ENCODE results near the gene PDE8A. TPM values are rescaled to one million over a fixed set of nuclear protein-coding genes. Genes with fewer than 3 reads are reported as not detected.

The PDE8A gene
- total RNA-seq, 1 donor, result 26.2 TPM

- TF ChIP-seq, protein P1, sequence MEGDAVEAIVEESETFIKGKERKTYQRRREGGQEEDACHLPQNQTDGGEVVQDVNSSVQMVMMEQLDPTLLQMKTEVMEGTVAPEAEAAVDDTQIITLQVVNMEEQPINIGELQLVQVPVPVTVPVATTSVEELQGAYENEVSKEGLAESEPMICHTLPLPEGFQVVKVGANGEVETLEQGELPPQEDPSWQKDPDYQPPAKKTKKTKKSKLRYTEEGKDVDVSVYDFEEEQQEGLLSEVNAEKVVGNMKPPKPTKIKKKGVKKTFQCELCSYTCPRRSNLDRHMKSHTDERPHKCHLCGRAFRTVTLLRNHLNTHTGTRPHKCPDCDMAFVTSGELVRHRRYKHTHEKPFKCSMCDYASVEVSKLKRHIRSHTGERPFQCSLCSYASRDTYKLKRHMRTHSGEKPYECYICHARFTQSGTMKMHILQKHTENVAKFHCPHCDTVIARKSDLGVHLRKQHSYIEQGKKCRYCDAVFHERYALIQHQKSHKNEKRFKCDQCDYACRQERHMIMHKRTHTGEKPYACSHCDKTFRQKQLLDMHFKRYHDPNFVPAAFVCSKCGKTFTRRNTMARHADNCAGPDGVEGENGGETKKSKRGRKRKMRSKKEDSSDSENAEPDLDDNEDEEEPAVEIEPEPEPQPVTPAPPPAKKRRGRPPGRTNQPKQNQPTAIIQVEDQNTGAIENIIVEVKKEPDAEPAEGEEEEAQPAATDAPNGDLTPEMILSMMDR (IDR thresholded peaks at IDR 0.05; ENCODE audit: insufficient read depth, low read length), result no peak
- no peak for DNase-seq (ENCODE audit: low read depth)
- H3K4me3 ChIP-seq (ENCODE audit: low read depth, low read length), result no peak overlapping the region
Measured at GRCh38 chr15:85036716-85037115, 55.1 kb downstream of the PDE8A start.

DNA sequence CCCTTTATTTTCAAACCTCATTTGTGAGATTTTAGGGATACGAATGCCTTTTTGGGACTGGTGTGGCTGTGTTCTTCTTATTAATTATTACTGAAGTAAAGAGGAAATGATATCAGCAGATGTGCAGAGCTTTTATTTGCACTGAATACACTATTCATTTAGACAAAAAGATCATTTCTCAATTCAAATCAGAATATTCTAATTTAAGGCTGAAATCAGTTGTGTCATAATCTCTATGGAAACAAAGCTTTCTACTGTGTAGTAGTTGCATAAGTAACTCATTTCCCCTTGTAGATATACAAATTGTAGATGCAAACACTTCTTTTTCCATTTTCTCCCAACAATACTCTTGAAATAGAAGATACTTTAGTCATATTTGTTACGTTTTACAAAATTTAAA lies 56.0 kb downstream of the PDE8A start:
- no peak overlapping the region for H3K4me3 ChIP-seq (ENCODE audit: low read depth, low read length)
- TF ChIP-seq, protein P1 (IDR thresholded peaks at IDR 0.05; ENCODE audit: insufficient read depth, low read length), result no peak
- no peak for DNase-seq (ENCODE audit: low read depth)

DNA sequence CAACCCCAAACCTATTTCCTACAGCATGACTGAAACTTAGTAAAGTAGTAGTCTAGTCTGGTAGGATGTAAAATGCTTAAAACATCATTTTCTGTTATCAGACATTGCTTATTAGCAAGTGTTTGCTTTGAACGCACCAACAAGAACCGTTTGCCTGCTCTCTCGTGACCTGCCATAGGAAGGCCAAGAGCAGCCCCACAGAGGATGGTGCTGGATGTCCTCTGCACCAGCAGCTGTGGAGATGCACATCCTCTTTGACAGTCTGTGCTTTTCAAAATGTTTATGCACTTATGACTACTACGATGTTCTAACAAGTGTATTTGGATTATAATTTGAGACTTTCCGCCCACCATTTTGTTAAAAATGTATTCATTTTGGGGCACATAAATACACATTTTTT lies 59.6 kb downstream of the PDE8A start:
- TF ChIP-seq, protein P1 (IDR thresholded peaks at IDR 0.05; ENCODE audit: insufficient read depth, low read length), result no peak
- DNase-seq (ENCODE audit: low read depth), result no peak
- no peak overlapping the region for H3K4me3 ChIP-seq (ENCODE audit: low read depth, low read length)

DNA sequence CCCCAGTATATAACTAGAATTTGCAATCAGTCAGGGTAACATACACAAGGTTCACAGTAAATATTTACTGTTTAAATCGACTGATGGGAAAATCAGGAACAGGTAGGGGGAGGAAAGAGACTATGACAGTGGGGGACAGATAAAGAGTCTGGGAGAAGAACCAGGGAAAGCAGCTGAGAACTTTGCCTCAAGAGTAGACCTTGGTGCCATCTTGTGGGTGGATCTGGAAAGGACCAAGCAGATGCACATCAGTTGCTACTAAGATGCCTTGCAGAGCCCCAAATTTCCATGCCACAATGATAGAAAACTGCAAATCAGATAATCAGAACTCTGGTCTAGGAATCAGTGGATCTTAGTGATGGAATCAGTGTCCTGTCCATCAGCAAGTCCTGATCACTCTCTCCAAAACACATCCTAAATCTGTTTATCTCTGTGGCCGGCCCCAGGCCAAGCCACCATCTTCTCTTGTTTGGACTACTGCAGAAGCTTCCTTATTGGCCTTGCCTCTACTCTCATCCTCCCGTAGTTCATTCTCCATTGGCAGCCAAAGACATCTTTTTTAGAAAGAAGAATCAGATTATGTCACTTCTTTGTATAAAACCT lies 62.7 kb downstream of the PDE8A start:
- TF ChIP-seq, protein P1 (IDR thresholded peaks at IDR 0.05; ENCODE audit: insufficient read depth, low read length), result peak; percentile 77
- H3K4me3 ChIP-seq (ENCODE audit: low read depth, low read length), result no peak overlapping the region
- peak; percentile 83 for DNase-seq (ENCODE audit: low read depth)

DNA sequence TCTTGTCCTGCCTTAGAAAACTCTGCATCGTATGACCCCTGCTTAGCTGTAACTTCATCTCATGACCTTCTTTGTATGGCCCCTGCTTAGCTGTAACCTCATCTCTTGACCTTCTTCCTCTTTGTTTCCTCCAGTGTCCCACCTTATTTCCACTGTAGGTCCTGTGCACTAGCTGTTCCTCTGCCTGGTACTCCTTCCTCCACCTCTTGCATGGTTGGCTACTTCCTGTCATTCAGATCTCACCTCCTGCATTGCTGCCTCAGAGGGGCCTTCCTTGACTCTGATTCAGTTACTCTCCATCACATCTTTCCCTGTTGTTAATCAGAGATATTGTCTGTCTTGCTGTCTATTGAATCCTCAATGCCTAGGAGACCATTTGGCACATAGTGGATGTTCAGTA lies 63.2 kb downstream of the PDE8A start:
- no peak for DNase-seq (ENCODE audit: low read depth)
- TF ChIP-seq, protein P1 (IDR thresholded peaks at IDR 0.05; ENCODE audit: insufficient read depth, low read length), result no peak
- no peak overlapping the region for H3K4me3 ChIP-seq (ENCODE audit: low read depth, low read length)

DNA sequence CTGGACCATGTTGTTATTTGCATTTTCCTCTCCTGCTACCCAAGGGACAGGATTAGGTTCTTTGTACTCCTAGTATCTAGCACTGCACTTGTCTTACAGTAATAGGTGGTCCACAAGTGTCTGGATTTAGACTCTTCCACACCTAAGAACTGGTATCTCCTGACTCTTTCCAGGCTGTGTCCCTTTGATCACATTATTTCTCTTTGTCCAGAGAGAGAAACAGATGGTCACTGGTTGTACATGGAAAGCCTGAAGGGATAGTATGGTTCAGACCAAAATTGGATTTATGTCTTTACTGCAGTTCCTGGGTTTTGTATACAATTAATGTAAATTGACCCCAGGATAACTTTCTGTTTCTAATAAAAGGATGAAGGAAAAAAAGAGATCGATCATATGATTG lies 64.0 kb downstream of the PDE8A start:
- DNase-seq (ENCODE audit: low read depth), result no peak
- no peak overlapping the region for H3K4me3 ChIP-seq (ENCODE audit: low read depth, low read length)
- TF ChIP-seq, protein P1 (IDR thresholded peaks at IDR 0.05; ENCODE audit: insufficient read depth, low read length), result no peak
